ENCODE measurements around the gene ANKRD65. TPM values are rescaled to one million over a fixed set of nuclear protein-coding genes. Genes with fewer than 3 reads are reported as not detected.

Gene ANKRD65
- total RNA-seq, 4 donors from 2014 or later = 13.8 to 32.6 (median 19.4) TPM

GRCh38 chr1:1399872-1400575 lies 21.1 kb downstream of the ANKRD65 start:
- peak overlapping the region; percentile 79 to 98 (median 90) for H3K4me3 ChIP-seq
- H3K36me3 ChIP-seq = peaks cover 0 to 81% (median 13%) of the 10 kb centered on the region in 3 donors
- H3K4me1 ChIP-seq = peaks cover 0 to 68% (median 20%) of the 10 kb centered on the region in 4 donors
- no peaks in the 10 kb centered on the region for H3K9me3 ChIP-seq
- no peaks in the 10 kb centered on the region for H3K27me3 ChIP-seq
- WGBS, 2 donors = 9% methylated on average over 24 to 34 of the region's 34 CpGs
- H3K27ac ChIP-seq = peak overlapping the region; percentile 60 to 93 (median 79)
- TF ChIP-seq CTCF (IDR thresholded peaks at IDR 0.05) (no peak), EP300 (IDR thresholded peaks at IDR 0.05) (no peak), POLR2A (IDR thresholded peaks at IDR 0.05) (no peak)
- DNase-seq (ENCODE audit: low spot score in 2 of 2) = no peak

GRCh38 chr1:1399187-1399871 lies 21.7 kb downstream of the ANKRD65 start, which contains the start of gene CCNL2:
CCNL2 (minus strand) TSS chr1:1399335; CDS start chr1:1399306, 29 bp downstream.
- TF ChIP-seq EP300 (IDR thresholded peaks at IDR 0.05) (peak; percentile 58 to 89), POLR2A (IDR thresholded peaks at IDR 0.05) (peak in 1 of 2 donors; percentile 60), CTCF (IDR thresholded peaks at IDR 0.05) (peak; percentile 55 to 93 (median 72))
- DNase-seq (ENCODE audit: low spot score in 2 of 2) = peak; percentile 92 to 96
- peak within 1 kb of the TSS; percentile 79 to 98 (median 94) for H3K4me3 ChIP-seq
- 0 to 1% methylated on average over 48 to 84 of the region's 86 CpGs for WGBS, 2 donors
- peaks cover 0 to 81% (median 19%) of the 10 kb centered on the region in 3 donors for H3K36me3 ChIP-seq
- peaks cover 0 to 61% (median 18%) of the 10 kb centered on the region in 4 donors for H3K4me1 ChIP-seq
- H3K9me3 ChIP-seq = no peaks in the 10 kb centered on the region
- peak within 1 kb of the TSS; percentile 60 to 93 (median 86) for H3K27ac ChIP-seq
- no peaks in the 10 kb centered on the region for H3K27me3 ChIP-seq

GRCh38 chr1:1398677-1399186 lies 22.3 kb downstream of the ANKRD65 start:
- WGBS, 2 donors = 0% methylated on average over 16 to 20 of the region's 54 CpGs
- Histone ChIP-seq H3K9me3 (no peaks in the 10 kb centered on the region), H3K36me3 (peaks cover 0 to 81% (median 24%) of the 10 kb centered on the region in 3 donors), H3K4me3 (peak overlapping the region; percentile 79 to 98 (median 94)), H3K27me3 (no peaks in the 10 kb centered on the region), H3K27ac (peak overlapping the region; percentile 22 to 93 (median 86)), H3K4me1 (peaks cover 0 to 56% (median 18%) of the 10 kb centered on the region in 4 donors)
- DNase-seq (ENCODE audit: low spot score in 2 of 2) = no peak
- no peak for TF ChIP-seq CTCF (IDR thresholded peaks at IDR 0.05)
- TF ChIP-seq POLR2A (IDR thresholded peaks at IDR 0.05) = no peak
- TF ChIP-seq EP300 (IDR thresholded peaks at IDR 0.05) = no peak

- H3K27me3 ChIP-seq = no peaks in the 10 kb centered on the region
- H3K4me1 ChIP-seq = peaks cover 0 to 50% (median 18%) of the 10 kb centered on the region in 4 donors
- no peaks in the 10 kb centered on the region for H3K9me3 ChIP-seq
- DNase-seq (ENCODE audit: low spot score in 2 of 2) = no peak
- H3K27ac ChIP-seq = peak overlapping the region in 2 of 4 donors; percentile 89 to 93
- peak overlapping the region; percentile 79 to 98 (median 94) for H3K4me3 ChIP-seq
- TF ChIP-seq CTCF (IDR thresholded peaks at IDR 0.05) (no peak), EP300 (IDR thresholded peaks at IDR 0.05) (no peak), POLR2A (IDR thresholded peaks at IDR 0.05) (no peak)
- H3K36me3 ChIP-seq = peaks cover 0 to 81% (median 30%) of the 10 kb centered on the region in 3 donors
- WGBS, 2 donors = 50 to 53% methylated on average over 18 to 19 of the region's 19 CpGs
Observed at GRCh38 chr1:1397839-1398523, 23.1 kb downstream of the ANKRD65 start.
